Mesendoderm (in vitro differentiated cells): Measurements from ENCODE around the gene ERC1.

ENCODE experiments used
- DNase-seq: peaks from one replicate; pipeline ENCODE4 v3.0.0; 2013
- H2AK5ac ChIP-seq: 2 replicates; pipeline ENCODE4 v1.6.1; 2013; ENCODE audit warnings: low read length, inconsistent platforms
- H2BK120ac ChIP-seq: 2 replicates; pipeline ENCODE4 v1.6.1; 2013; ENCODE audit warnings: low read depth, mild to moderate bottlenecking, low read length, moderate library complexity, mixed read lengths
- H2BK15ac ChIP-seq: replicated peaks from 2 replicates; pipeline ENCODE4 v1.6.1; 2013; ENCODE audit warnings: low read depth, mild to moderate bottlenecking, moderate library complexity
- H2BK5ac ChIP-seq: 2 replicates; pipeline ENCODE4 v1.6.1; 2013; ENCODE audit warnings: low read length, inconsistent platforms
- H3K18ac ChIP-seq: 2 replicates; pipeline ENCODE4 v1.6.1; 2013; ENCODE audit warnings: mild to moderate bottlenecking, low read length, mixed read lengths
- H3K23ac ChIP-seq: one replicate; pipeline ENCODE4 v1.6.1; 2013; ENCODE audit warnings: low read length
- H3K27ac ChIP-seq: 2 replicates; pipeline ENCODE4 v1.5.1; 2013; ENCODE audit warnings: low read depth, mild to moderate bottlenecking, inconsistent platforms, low read length, moderate library complexity
- H3K27me3 ChIP-seq: 2 replicates; pipeline ENCODE4 v1.6.1; 2013; ENCODE audit warnings: low read length, control low read depth, mild to moderate bottlenecking, inconsistent platforms; ENCODE audit not compliant: insufficient read depth, poor library complexity
- H3K36me3 ChIP-seq: 2 replicates; pipeline ENCODE4 v1.6.1; 2013; ENCODE audit warnings: low read length, inconsistent platforms; ENCODE audit not compliant: control insufficient read depth, insufficient read depth
- H3K4ac ChIP-seq: one replicate; pipeline ENCODE4 v1.6.1; 2013; ENCODE audit warnings: low read depth, mild to moderate bottlenecking, low read length, moderate library complexity
- H3K4me1 ChIP-seq: 2 replicates; pipeline ENCODE4 v1.6.1; 2013; ENCODE audit warnings: low read depth, low read length, inconsistent platforms; ENCODE audit not compliant: control insufficient read depth
- H3K4me2 ChIP-seq: 2 replicates; pipeline ENCODE4 v1.6.1; 2013; ENCODE audit warnings: low read length
- H3K4me3 ChIP-seq: 2 replicates; pipeline ENCODE4 v1.5.1; 2013; ENCODE audit warnings: mild to moderate bottlenecking, low read length
- H3K56ac ChIP-seq: one replicate; pipeline ENCODE4 v1.6.1; 2013; ENCODE audit warnings: low read length
- H3K79me1 ChIP-seq: 2 replicates; pipeline ENCODE4 v1.6.1; 2013; ENCODE audit warnings: low read length, inconsistent platforms
- H3K79me2 ChIP-seq: 2 replicates; pipeline ENCODE4 v1.6.1; 2013; ENCODE audit warnings: mild to moderate bottlenecking, low read length; ENCODE audit not compliant: control insufficient read depth, insufficient read depth
- H3K9ac ChIP-seq: 2 replicates; pipeline ENCODE4 v1.6.1; 2013; ENCODE audit warnings: low read length, inconsistent platforms
- H4K5ac ChIP-seq: one replicate; pipeline ENCODE4 v1.6.1; 2013; ENCODE audit warnings: low read length
- H4K8ac ChIP-seq: one replicate; pipeline ENCODE4 v1.6.1; 2013; ENCODE audit warnings: low read depth, mild to moderate bottlenecking, control low read depth, low read length, moderate library complexity
- WGBS: extraction: QIAGEN DNeasy Blood & Tissue Kit; methylation state at CpG from one replicate; pipeline ENCODE4 v1.1.7; 2013; ENCODE audit warnings: low lambda C conversion rate, missing lambda C conversion rate; ENCODE audit not compliant: insufficient coverage; ENCODE audit errors: extremely low coverage; 5-methylcytosine and 5-hydroxymethylcytosine counted together

Gene ERC1

DNA sequence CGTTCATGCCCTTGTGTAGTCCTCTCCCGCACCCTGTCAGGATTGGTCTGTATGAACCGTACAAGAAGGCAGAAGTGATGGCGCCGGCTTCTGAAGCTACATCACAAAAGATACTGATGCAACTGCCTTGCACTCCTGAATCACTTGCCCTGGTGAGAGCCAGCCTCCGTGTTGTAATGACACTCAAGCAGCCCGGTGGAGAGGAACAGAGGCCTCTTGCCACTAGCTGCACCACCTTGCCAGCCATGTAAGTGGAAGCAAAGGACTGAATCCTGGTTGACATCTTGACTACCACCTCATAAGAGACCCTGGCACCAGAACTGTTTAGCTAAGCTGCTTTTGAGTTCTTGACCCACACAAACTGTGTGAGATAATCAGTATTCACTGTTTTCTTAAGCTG is 266.0 kb downstream of the ERC1 start:
- no peak overlapping the region for H2BK120ac ChIP-seq
- no peak for DNase-seq
- H3K4ac ChIP-seq: no peak overlapping the region
- no peaks in the 10 kb centered on the region for H3K79me2 ChIP-seq
- H2BK5ac ChIP-seq: no peak overlapping the region
- H2AK5ac ChIP-seq: no peak overlapping the region
- H3K23ac ChIP-seq: no peak overlapping the region
- H2BK15ac ChIP-seq: no peak overlapping the region
- no peak overlapping the region for H3K18ac ChIP-seq
- H3K27ac ChIP-seq: no peak overlapping the region
- no peaks in the 10 kb centered on the region for H3K36me3 ChIP-seq
- H3K27me3 ChIP-seq: no peaks in the 10 kb centered on the region
- H3K79me1 ChIP-seq: no peaks in the 10 kb centered on the region
- no CpG with 5 or more reads among the region's 7 CpGs for WGBS
- H3K56ac ChIP-seq: no peak overlapping the region
- H4K8ac ChIP-seq: no peak overlapping the region
- H4K5ac ChIP-seq: no peak overlapping the region
- no peak overlapping the region for H3K9ac ChIP-seq
- H3K4me2 ChIP-seq: no peak overlapping the region
- H3K4me3 ChIP-seq: no peak overlapping the region
- H3K4me1 ChIP-seq: no peaks in the 10 kb centered on the region

DNA sequence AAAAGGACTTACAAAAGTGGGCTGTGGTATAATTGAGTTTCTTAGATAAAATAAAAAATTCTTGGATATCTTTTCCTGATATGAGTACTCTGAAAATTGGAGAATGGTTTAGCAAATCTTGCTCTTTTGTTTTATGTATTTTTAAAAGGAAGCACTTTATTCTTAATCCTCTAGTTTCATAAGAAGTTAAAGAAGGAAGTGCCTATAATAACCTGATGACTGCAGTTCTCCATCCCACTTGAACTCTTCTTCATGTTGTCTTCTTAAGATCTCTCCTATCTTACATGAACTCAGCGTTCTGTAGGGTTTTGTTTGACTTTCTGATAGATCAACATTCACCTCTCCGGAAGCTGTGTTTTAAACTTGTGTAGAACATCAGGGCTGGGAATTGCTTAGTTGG is 271.0 kb downstream of the ERC1 start:
- Histone ChIP-seq H3K23ac (no peak overlapping the region), H3K27me3 (no peaks in the 10 kb centered on the region), H3K18ac (no peak overlapping the region), H4K8ac (no peak overlapping the region), H3K56ac (no peak overlapping the region), H3K4me2 (no peak overlapping the region), H3K27ac (no peak overlapping the region), H2BK15ac (no peak overlapping the region), H3K4me3 (no peak overlapping the region), H3K79me1 (no peaks in the 10 kb centered on the region), H2BK5ac (no peak overlapping the region), H3K79me2 (no peaks in the 10 kb centered on the region), H2BK120ac (no peak overlapping the region), H4K5ac (no peak overlapping the region), H3K9ac (no peak overlapping the region), H2AK5ac (no peak overlapping the region), H3K36me3 (no peaks in the 10 kb centered on the region), H3K4me1 (no peaks in the 10 kb centered on the region), H3K4ac (no peak overlapping the region)
- DNase-seq: no peak
- WGBS: no CpG with 5 or more reads among the region's 2 CpGs

DNA sequence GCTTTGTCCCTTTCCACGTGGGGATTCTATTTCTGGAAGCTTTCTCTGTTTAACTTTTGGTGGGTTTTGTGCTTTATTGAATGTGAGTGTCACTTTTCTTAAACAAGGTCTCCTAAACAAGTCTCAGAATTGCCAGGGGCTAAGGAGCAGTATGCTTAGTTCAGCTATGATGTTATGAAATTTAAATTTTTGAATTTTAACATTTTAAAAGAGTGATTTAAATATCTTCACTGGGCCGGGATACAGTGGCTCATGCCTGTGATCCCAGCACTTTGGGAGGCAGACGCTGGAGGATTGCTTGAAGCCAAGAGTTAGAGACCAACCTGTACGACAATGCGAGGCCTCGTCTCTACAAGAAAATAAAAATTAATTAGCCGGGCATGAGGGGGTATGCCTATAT is 276.2 kb downstream of the ERC1 start:
- Histone ChIP-seq H3K4me3 (no peak overlapping the region), H4K8ac (no peak overlapping the region), H3K9ac (no peak overlapping the region), H2BK15ac (no peak overlapping the region), H3K56ac (no peak overlapping the region), H3K4me1 (no peaks in the 10 kb centered on the region), H3K4me2 (no peak overlapping the region), H3K79me2 (no peaks in the 10 kb centered on the region), H3K23ac (no peak overlapping the region), H3K27me3 (no peaks in the 10 kb centered on the region), H3K27ac (no peak overlapping the region), H3K79me1 (no peaks in the 10 kb centered on the region), H3K4ac (no peak overlapping the region), H3K36me3 (no peaks in the 10 kb centered on the region), H2BK5ac (no peak overlapping the region), H2BK120ac (no peak overlapping the region), H3K18ac (no peak overlapping the region), H4K5ac (no peak overlapping the region), H2AK5ac (no peak overlapping the region)
- no peak for DNase-seq
- WGBS: no CpG with 5 or more reads among the region's 7 CpGs

DNA sequence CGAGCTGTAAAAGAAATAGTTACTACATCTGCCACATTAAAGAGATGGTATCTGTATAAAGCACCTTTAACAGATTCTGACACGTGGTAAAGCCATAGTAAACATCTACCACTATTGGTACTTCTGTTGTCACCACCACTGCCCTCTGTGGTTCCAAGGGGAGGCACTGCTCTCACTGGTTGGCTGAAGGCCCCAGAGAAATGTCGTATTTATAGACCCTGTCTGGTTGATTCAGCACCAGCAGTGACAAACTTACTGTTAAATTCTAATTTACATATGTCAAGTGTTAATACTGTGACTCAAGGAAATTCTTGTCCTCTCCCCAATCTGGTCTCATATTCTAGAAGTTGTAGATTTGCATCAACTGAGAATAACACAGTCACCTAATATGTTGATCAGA is 281.1 kb downstream of the ERC1 start:
- H3K4ac ChIP-seq: no peak overlapping the region
- H2BK5ac ChIP-seq: no peak overlapping the region
- no peak overlapping the region for H2BK120ac ChIP-seq
- no peak overlapping the region for H2AK5ac ChIP-seq
- H3K27ac ChIP-seq: no peak overlapping the region
- H4K8ac ChIP-seq: no peak overlapping the region
- no peaks in the 10 kb centered on the region for H3K36me3 ChIP-seq
- no peak overlapping the region for H3K23ac ChIP-seq
- no peaks in the 10 kb centered on the region for H3K79me1 ChIP-seq
- no CpG with 5 or more reads among the region's 3 CpGs for WGBS
- H2BK15ac ChIP-seq: no peak overlapping the region
- no peak overlapping the region for H3K4me2 ChIP-seq
- no peak overlapping the region for H4K5ac ChIP-seq
- H3K18ac ChIP-seq: no peak overlapping the region
- DNase-seq: no peak
- no peaks in the 10 kb centered on the region for H3K4me1 ChIP-seq
- no peak overlapping the region for H3K4me3 ChIP-seq
- no peaks in the 10 kb centered on the region for H3K27me3 ChIP-seq
- H3K79me2 ChIP-seq: no peaks in the 10 kb centered on the region
- no peak overlapping the region for H3K56ac ChIP-seq
- H3K9ac ChIP-seq: no peak overlapping the region

DNA sequence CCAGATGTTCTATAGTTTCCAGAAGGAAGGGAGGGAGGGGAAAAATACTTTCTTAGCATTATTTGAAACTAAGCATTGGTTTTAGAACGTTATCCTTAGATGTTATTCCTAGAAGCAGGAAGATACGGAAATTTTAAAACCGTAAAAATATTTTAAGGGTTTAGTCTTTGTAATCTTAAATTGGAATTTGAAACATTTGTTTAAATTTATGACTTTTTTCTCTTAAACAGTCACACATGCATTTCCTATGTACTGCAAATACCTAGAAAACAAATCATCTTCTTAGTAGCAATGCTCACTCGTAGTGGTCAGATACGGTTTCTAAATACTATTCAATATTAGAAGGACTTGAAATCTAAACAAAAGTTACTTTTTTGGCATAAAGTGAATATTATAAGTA is 282.0 kb downstream of the ERC1 start:
- Histone ChIP-seq H3K79me2 (no peaks in the 10 kb centered on the region), H4K8ac (no peak overlapping the region), H3K4ac (no peak overlapping the region), H3K4me2 (no peak overlapping the region), H2AK5ac (no peak overlapping the region), H3K4me3 (no peak overlapping the region), H2BK15ac (no peak overlapping the region), H3K9ac (no peak overlapping the region), H2BK120ac (no peak overlapping the region), H3K27ac (no peak overlapping the region), H3K56ac (no peak overlapping the region), H3K27me3 (no peaks in the 10 kb centered on the region), H3K79me1 (no peaks in the 10 kb centered on the region), H3K36me3 (no peaks in the 10 kb centered on the region), H3K23ac (no peak overlapping the region), H3K4me1 (no peaks in the 10 kb centered on the region), H2BK5ac (no peak overlapping the region), H4K5ac (no peak overlapping the region), H3K18ac (no peak overlapping the region)
- no peak for DNase-seq
- no CpG with 5 or more reads among the region's 5 CpGs for WGBS

DNA sequence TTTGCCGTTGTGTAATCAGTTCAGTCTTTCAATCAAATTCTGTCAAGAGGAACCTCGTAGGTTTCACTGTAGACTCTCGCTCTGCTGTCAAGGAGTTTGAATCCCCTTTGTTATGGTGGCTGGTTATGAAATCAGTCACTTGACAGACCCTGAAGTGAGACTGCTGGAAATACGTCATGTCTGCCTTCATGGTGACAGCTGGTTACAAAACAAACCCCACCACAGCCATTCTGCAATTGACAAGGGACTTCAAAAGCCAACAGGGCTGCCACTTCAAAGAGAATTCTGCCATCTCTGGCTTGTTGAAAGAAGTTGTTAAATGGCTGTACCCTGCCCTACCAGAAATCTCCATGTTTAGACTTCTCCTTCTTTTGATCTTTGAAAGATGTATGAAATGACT is 286.9 kb downstream of the ERC1 start:
- Histone ChIP-seq H4K5ac (no peak overlapping the region), H3K27ac (no peak overlapping the region)

More for the DNA sequence above, 286.9 kb downstream of the ERC1 start:
- Histone ChIP-seq H3K56ac (no peak overlapping the region), H2BK5ac (no peak overlapping the region), H4K8ac (no peak overlapping the region), H2BK120ac (no peak overlapping the region), H3K18ac (no peak overlapping the region), H3K79me1 (no peaks in the 10 kb centered on the region), H3K4me3 (no peak overlapping the region), H2BK15ac (no peak overlapping the region), H3K79me2 (no peaks in the 10 kb centered on the region), H3K27me3 (no peaks in the 10 kb centered on the region), H3K9ac (no peak overlapping the region), H3K36me3 (no peaks in the 10 kb centered on the region), H3K4ac (no peak overlapping the region), H3K4me2 (no peak overlapping the region), H2AK5ac (no peak overlapping the region), H3K23ac (no peak overlapping the region), H3K4me1 (no peaks in the 10 kb centered on the region)
- no peak for DNase-seq
- no CpG with 5 or more reads among the region's 4 CpGs for WGBS
